SK-N-MC (cell line): ENCODE results near the gene LIAS.

Experiments
- DNase-seq: peaks from one replicate; pipeline ENCODE4 v3.0.0-alpha.2; 2011; ENCODE audit warnings: low read depth, low spot score
- H3K27ac ChIP-seq: fragments of 200-600 bp; sonication (generic); 2 replicates; pipeline ENCODE4 v1.5.1; 2016; ENCODE audit warnings: mixed run types
- H3K36me3 ChIP-seq: fragments of 200-600 bp; sonication (generic); 2 replicates; pipeline ENCODE4 v1.6.1; 2017; ENCODE audit warnings: antibody characterized with exemption, low read length, mixed read lengths; ENCODE audit not compliant: insufficient read depth
- H3K4me3 ChIP-seq: fragments of 200-600 bp; sonication (generic); 2 replicates; pipeline ENCODE4 v1.5.1; 2016
- H3K9ac ChIP-seq: fragments of 200-600 bp; sonication (generic); 2 replicates; pipeline ENCODE4 v1.8.0; 2017; ENCODE audit warnings: mixed run types, mixed read lengths; ENCODE audit not compliant: insufficient read length
- H3K9me3 ChIP-seq: fragments of 200-600 bp; sonication (generic); 2 replicates; pipeline ENCODE4 v1.6.1; 2017; ENCODE audit warnings: low read depth, mild to moderate bottlenecking, antibody characterized with exemption, low read length, moderate library complexity, mixed read lengths
- EZH2 ChIP-seq: fragments of 200-600 bp; sonication (generic); IDR thresholded peaks from one replicate; pipeline ENCODE4 v1.6.1; 2017; ENCODE audit warnings: antibody characterized with exemption
- FOXP2 ChIP-seq: optimal IDR thresholded peaks from 2 replicates; pipeline ENCODE3; 2011; ENCODE audit warnings: mild to moderate bottlenecking, moderate library complexity; ENCODE audit not compliant: insufficient read depth; ENCODE audit errors: extremely low read length, control extremely low read depth
- POLR2AphosphoS5 ChIP-seq: IDR thresholded peaks from 2 replicates; pipeline ENCODE4 v1.6.1; 2012; ENCODE audit warnings: mild to moderate bottlenecking, low read depth, low read length, borderline replicate concordance

The LIAS gene

DNA sequence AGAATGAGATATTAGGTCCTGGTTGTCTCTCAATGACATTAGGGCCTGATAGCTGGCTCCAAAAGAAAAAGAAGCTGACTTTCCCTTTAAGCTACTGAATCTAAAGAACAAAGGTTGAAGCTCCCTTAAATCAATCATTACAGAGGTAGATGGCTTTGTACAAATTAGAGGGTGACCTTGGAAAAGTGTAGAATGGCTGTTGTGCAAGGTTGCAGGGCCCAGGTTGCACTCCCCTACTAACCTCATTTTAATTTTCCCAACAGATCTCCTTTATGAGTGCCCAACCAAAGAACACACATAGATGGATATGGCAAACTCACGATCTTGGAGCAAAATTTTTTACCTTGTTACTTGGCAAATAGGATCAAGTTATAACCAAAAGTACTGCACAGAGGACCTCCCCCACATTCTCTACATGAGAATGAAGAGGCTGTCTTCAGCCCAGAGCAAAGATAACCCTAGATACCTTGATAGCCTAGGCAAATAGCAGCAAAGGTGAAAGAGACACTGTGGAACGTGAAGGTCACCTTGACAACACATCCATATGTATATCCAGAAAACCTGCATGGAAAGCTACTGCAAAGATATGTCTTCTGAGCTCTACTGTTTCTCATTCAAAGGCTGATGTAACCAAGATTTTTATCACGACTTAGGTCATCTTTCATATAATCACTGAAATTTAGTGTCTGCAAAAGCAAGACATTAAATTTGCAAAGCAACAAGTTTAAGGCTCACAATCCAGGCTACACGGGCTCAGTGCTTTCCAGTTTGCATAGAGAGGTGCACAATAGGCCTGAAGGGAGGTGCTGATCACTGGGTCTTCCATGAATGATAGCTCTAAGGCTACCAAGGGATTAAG lies 29.2 kb upstream of the LIAS start:
- no peak for DNase-seq
- Histone ChIP-seq H3K9ac (no peak overlapping the region), H3K36me3 (no peaks in the 10 kb centered on the region), H3K27ac (no peak overlapping the region), H3K9me3 (no peaks in the 10 kb centered on the region), H3K4me3 (no peak overlapping the region)
- TF ChIP-seq POLR2AphosphoS5 (no peak), EZH2 (no peak), FOXP2 (no peak)

DNA sequence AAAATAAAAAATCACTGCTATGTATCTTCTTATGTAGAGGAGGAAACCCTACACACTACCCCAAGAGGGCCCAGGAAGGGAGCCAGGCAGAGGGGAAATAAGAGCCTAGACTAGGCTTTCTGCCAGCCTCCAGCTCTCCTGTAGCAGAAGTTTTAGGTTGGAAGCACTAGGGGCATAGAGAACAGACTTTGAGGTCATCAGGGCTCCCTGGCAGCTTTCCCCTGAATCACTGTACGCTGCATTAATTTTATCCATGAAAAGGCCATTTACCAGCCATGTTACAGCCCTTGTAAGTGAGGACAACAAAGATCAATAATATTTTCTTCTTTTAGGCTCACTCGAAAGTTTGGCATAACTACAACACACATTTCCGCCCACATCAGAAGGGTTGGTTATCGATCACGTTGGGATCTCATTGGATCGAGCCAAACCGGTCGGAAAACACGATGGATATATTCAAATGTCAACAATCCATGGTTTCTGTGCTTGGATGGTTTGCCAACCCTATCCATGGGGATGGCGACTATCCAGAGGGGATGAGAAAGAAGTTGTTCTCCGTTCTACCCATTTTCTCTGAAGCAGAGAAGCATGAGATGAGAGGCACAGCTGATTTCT lies 24.9 kb upstream of the LIAS start:
- Histone ChIP-seq H3K36me3 (no peaks in the 10 kb centered on the region), H3K9ac (no peak overlapping the region), H3K4me3 (no peak overlapping the region), H3K9me3 (no peaks in the 10 kb centered on the region), H3K27ac (no peak overlapping the region)
- no peak for DNase-seq
- TF ChIP-seq FOXP2 (no peak), POLR2AphosphoS5 (no peak), EZH2 (no peak)

GRCh38 chr4:39435659-39436563 lies 22.9 kb upstream of the LIAS start:
- no peaks in the 10 kb centered on the region for H3K36me3 ChIP-seq
- H3K4me3 ChIP-seq, result no peak overlapping the region
- H3K9ac ChIP-seq, result no peak overlapping the region
- no peak for DNase-seq
- no peak overlapping the region for H3K27ac ChIP-seq
- TF ChIP-seq POLR2AphosphoS5, result no peak
- TF ChIP-seq FOXP2, result no peak
- no peak for TF ChIP-seq EZH2
- H3K9me3 ChIP-seq, result no peaks in the 10 kb centered on the region

GRCh38 chr4:39441593-39441992 lies 17.3 kb upstream of the LIAS start:
- Histone ChIP-seq H3K27ac (no peak overlapping the region), H3K4me3 (no peak overlapping the region), H3K9ac (no peak overlapping the region), H3K36me3 (no peaks in the 10 kb centered on the region), H3K9me3 (no peaks in the 10 kb centered on the region)
- DNase-seq, result no peak
- no peak for TF ChIP-seq FOXP2
- no peak for TF ChIP-seq EZH2
- no peak for TF ChIP-seq POLR2AphosphoS5

DNA sequence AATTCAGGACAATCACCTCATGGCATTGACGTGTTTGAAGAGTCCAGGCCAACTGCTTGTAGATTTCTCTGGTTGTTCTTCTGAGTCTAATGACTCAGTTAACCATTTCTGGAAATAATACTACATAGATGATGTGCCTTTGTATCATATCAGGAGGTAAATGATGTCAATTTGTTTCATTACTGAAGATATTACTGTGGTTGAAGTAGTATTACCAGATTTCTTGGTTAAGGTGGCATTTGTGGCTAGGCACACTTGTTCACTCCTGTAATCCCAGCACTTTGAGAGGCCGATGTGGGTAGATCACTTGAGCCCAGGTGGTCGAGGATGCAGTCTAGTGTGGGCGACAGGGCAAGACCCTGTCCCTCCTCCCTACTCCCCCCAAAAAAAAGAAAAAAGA lies 15.9 kb upstream of the LIAS start:
- H3K4me3 ChIP-seq, result no peak overlapping the region
- H3K36me3 ChIP-seq, result no peaks in the 10 kb centered on the region
- no peak overlapping the region for H3K27ac ChIP-seq
- no peaks in the 10 kb centered on the region for H3K9me3 ChIP-seq
- no peak for DNase-seq
- TF ChIP-seq EZH2 (no peak), POLR2AphosphoS5 (no peak), FOXP2 (no peak)
- no peak overlapping the region for H3K9ac ChIP-seq

DNA sequence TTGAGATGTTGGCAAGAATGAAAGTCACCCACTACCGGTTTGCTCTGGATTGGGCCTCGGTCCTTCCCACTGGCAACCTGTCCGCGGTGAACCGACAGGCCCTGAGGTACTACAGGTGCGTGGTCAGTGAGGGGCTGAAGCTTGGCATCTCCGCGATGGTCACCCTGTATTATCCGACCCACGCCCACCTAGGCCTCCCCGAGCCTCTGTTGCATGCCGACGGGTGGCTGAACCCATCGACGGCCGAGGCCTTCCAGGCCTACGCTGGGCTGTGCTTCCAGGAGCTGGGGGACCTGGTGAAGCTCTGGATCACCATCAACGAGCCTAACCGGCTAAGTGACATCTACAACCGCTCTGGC lies 12.4 kb upstream of the LIAS start:
- Histone ChIP-seq H3K4me3 (no peak overlapping the region), H3K9ac (no peak overlapping the region), H3K27ac (no peak overlapping the region), H3K9me3 (no peaks in the 10 kb centered on the region), H3K36me3 (peaks cover 16% of the 10 kb centered on the region)
- DNase-seq, result no peak
- TF ChIP-seq FOXP2 (no peak), POLR2AphosphoS5 (0 out of 2 replicates have a peak, but pooled peaks have one; percentile 6), EZH2 (no peak)

DNA sequence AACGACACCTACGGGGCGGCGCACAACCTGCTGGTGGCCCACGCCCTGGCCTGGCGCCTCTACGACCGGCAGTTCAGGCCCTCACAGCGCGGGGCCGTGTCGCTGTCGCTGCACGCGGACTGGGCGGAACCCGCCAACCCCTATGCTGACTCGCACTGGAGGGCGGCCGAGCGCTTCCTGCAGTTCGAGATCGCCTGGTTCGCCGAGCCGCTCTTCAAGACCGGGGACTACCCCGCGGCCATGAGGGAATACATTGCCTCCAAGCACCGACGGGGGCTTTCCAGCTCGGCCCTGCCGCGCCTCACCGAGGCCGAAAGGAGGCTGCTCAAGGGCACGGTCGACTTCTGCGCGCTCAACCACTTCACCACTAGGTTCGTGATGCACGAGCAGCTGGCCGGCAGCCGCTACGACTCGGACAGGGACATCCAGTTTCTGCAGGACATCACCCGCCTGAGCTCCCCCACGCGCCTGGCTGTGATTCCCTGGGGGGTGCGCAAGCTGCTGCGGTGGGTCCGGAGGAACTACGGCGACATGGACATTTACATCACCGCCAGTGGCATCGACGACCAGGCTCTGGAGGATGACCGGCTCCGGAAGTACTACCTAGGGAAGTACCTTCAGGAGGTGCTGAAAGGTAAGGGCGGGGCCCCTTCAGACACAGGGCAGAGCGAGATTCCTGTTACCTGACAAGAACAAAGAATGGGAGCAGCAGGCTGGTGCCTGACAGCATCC lies 11.8 kb upstream of the LIAS start:
- H3K9ac ChIP-seq, result no peak overlapping the region
- peaks cover 21% of the 10 kb centered on the region for H3K36me3 ChIP-seq
- no peak overlapping the region for H3K27ac ChIP-seq
- TF ChIP-seq POLR2AphosphoS5 (peak; percentile 21; the same call in 1 of the 2 replicates), EZH2 (no peak), FOXP2 (no peak)
- H3K4me3 ChIP-seq, result no peak overlapping the region
- no peaks in the 10 kb centered on the region for H3K9me3 ChIP-seq
- DNase-seq, result no peak

- Histone ChIP-seq H3K4me3 (no peak overlapping the region), H3K27ac (peak overlapping the region; percentile 80), H3K36me3 (peaks cover 57% of the 10 kb centered on the region), H3K9ac (no peak overlapping the region), H3K9me3 (no peaks in the 10 kb centered on the region)
- no peak for DNase-seq
- TF ChIP-seq EZH2 (no peak), FOXP2 (no peak), POLR2AphosphoS5 (0 out of 2 replicates have a peak, but pooled peaks have one; percentile 7)
Measured at GRCh38 chr4:39450618-39451017, 8.2 kb upstream of the LIAS start.
